ENCODE results near the gene TNXB.
"Not testable (repeated sequence)": the region's sequence is repeated elsewhere in the genome, so short reads cannot be mapped to it uniquely, and the experiment has no call there.

Gene TNXB

DNA sequence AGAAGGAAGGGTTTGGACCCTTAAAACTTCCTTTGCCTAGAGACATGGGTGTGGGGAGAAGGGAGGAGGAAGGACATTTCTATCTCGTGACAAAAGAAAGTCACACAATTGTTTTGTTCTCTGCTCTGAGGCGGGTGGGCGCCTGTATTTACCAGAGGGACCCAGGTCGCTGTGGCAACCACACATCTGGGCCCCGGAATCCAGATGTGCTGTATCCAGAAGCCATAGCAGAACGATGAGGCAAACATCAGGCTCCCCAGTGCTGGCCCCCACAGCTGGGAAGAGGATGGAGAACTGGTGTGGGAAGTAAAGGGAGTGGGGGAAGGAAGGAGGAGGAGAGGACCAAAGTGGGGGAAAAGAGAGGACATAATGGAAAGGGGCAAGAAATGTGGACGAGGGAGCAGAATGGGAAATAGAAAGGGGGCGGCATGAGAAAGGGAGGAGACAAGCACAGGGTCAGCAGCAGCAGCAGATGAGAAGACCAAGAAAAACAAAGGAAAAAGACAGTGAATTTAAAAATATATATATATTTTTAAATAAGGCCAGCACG is 3.4 kb upstream of the TNXB start:
- peak; percentile 87 for DNase-seq

DNA sequence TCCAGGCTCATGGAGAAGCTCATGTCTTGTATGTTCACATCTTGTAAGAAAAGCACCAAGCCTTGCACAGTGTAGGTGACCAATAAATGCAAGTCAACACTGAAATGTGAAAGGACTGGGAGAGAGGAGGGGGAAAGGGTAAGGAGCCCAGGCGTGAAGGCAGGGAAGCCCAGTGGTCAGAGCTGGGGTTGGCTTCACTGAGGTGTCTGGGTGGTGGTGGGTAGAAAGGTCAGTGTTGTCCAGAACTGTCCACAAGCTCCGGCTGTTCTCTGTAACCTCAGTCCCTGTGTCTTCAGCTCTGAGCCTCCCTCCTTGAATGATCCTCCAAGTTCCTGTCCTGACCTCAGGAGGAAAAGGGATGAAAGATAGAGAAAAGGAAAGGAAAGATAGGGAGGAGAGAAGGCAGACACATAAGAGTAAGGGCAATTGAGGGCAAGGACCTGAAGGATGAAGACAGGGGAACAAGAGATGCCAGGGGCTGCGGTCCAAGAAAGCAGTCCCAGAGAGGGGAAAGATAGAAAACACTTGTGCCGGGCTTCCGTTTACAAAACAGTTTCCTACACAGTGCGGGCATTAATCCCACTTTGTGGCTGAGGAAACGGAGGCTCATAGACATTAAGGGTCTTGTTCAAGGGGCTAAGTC is 2.4 kb upstream of the TNXB start:
- no peak for DNase-seq

DNA sequence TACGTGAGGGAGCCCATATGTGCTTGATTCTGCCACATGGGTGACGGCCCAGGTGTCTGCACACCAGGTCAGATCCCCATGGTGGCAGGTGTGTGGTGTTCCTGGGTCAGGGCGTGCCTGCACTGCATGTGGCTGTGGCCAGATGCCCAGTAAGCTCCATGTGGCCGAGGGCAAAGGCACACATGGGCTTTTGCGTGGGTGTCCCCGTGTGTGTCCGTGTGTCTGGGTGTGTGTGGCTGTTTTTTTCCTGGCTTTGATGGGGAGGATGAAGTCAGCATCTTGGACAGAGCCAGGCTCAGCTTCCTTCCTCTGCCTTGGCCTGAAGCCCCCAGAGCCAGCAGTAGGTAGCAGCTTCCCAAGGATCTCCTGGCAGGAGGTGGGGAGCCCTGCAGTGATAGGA is 1.5 kb upstream of the TNXB start:
- DNase-seq = no peak

DNA sequence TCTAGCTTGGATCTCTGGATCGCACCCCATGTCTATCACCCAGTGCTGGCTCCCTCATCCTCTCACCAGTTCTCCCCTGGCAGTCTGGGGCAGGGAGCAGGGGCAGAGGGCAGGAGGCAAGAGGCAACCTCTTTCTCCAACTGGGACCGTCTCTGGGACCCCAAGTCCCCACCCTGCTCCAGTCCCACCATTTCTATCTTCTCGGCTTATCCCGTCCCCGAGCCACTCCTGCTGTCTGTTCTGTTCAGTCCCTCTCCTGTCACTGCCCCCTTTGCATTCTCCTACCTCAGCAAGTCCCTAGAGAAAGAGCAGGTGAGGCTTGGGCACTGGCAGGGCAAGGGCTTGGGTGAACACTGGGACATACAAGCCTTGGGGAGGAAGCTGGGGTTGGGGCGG is 625 bp upstream of the TNXB start:
- DNase-seq = no peak

DNA sequence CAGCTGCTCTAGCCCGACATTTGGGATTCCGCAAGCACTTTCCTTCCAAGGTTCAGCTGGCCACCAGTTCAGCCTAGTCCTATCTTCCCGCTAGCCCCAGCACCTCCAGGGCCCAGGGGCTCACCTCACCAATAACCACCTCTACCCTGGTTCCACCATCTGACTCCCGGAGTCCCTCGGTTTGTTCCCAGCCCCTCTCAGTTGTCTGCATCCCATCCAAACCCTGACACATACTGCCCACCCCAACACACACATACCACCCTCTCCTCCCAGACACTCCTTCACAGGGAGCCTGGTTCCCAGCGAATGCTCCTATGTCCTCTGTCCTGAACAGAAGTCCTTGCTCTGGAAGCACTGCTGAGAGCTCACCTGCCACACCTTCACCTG is 418 bp downstream of the TNXB start:
- DNase-seq = no peak

DNA sequence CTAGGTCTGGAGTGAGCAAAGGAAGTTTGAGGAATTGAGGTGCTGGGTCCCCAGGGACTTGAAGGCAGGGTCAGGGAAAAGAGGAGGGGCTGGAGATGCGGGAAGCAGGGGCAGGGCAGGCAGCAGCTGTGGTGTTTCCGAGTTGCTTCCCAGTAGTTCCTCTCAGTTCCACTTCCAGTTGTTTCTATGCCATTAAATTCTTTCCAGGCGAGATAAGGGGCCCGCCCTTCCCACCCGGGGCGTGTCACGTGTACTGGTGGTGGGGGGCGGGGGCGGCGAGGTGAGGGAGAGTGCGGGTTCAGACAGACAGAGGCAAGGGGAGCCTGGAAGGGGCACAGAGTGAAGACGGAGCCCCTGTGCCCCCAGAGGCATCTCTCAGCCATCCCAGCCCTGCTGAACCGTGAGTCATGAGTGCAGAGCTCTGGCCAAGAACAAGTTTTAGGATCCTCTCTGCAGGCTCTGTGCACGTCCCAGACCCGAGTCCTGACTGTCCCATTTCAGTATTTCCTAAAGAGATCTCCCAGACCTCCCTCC is 977 bp downstream of the TNXB start:
- peak; percentile 89 for DNase-seq

DNA sequence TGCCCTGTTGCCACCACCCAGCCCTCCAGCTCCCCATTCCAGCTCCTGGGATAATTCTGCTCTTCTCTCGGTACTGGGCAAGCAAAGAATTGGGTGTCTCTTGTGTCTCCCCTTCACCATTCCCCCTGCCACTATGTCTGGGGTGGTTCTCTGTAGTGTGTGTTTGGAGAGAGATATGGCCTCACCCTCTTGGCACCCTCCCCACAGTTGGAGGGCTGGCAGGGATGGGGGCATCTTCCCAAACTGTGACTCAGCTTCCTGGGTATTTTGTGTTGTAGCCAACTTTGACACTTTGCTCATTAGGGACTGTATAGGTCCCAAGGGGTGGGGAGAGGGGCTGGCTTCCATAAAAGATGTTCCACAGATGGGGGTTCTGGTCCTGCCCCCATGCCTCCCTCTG is 1.7 kb downstream of the TNXB start:
- DNase-seq = no peak

DNA sequence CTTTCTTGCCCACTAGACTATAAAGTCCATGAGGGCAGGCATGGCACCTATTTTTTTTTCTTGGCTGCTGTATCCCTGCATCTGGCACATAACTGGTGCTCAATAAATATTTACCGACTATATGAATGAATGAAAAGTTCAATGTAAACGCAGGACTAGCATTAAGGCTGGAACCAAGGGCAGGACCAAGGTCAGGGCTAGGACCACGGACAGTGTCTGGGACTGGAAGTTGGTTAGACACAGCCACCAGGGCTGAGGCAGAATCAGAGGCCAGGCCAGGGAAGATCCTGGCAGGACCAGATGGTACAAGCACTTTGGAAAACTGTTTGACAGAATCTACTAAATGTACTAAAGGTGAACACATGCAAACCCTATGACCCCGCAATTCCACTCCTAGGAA is 3.7 kb downstream of the TNXB start:
- DNase-seq = no peak

DNA sequence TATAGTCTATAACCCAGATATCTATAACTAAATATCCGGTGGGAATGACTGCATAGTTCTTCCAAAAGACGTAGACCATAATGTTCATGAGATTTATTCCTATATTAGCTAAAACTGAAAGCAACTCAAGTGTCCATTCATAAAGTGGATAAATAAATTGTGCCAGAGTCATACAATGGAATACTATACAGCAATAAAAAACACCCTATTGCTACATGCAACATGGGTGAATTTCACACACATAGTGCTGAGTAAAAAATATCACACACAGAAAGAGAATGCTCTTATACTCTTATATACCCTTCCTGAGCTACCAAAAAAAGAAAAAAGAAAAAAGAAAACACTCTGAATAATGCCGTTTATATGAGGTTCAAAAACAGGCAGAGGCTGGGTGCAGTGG is 6.9 kb downstream of the TNXB start:
- no peak for DNase-seq

DNA sequence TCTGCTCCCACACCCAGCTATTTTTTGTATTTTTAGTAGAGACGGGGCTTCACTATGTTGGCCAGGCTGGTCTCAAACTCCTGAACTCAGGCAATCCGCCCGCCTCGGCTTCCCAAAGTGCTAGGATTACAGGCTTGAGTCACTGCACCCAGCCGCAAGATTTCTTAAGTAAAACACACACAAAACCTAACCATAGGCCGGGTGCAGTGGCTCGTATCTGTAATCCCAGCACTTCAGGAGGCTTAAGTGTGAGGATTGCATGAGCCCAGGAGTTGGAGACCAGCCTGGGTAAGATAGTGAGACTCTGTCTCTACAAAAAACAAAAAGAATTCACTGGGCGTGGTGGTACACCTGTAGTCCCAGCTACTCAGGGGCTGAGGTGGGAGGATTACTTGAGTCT is 8.9 kb downstream of the TNXB start:
- not testable (repeated sequence) for DNase-seq

DNA sequence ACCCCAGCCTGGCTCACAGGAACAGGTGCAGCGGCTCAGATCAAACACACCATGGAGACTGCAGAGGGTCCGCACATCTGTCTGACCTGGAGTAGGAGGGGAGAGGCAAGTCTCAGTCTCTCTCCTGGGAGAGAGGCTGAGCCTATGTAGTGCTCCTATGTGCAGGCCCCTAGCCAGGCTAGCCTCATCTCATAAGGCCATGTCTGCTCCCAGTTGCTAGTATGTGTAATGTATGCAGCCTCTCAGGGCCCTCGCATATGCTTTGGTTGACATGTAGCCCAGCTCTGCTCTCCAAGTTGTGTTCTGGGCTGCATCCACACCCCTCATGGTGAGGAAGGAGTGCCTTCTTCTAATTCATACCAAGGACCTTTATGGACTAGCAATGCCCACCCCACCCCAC is 11.8 kb downstream of the TNXB start:
- DNase-seq = no peak

DNA sequence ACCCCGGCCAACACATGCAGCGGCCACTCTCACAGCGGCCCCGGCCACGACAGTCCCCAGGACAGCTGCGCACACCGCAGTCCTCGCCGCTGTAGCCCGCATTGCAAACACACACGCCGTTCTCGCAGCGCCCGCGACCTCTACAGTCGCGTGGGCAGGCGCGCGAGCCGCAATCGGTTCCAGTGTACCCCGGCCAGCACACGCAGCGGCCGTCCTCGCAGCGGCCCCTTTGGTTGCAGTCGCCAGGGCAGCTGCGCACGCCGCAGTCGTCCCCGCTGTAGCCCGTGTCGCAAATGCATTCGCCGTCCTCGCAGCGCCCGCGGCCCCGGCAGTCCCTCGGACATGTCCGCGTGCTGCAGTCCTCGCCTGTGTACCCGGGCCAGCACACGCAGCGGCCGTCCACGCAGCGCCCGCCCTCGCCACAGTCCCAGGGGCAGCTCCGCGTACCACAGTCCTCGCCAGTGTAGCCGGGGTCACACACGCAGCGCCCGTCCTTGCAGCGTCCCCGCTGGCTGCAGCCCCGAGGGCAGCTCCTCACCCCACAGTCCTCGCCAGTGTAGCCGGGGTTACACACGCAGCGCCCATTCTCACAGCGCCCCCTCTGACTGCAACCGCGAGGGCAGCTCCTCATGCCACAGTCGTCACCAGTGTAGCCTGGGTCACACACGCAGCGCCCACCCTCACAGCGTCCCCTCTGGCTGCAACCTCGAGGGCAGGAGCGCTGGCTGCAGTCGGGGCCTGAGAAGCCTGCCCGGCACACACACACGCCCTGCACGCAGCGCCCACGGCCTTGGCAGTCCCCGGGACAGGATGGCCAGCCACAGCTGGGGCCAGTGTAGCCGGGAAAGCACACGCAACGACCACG is 12.5 kb downstream of the TNXB start:
- no peak for DNase-seq

DNA sequence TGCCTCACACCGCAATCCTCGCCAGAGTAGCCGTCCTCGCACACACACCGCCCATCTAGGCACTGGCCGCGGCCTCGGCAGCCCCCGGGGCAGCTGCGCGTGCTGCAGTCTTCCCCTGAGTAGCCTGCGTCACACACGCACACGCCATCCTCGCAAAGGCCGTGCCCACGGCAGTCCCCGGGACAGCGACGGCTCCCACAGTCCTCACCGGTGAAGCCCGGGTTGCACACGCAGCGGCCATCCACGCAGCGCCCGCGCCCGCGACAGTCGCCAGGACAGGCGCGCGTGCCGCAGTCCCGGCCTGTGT is 13.1 kb downstream of the TNXB start:
- DNase-seq = no peak

DNA sequence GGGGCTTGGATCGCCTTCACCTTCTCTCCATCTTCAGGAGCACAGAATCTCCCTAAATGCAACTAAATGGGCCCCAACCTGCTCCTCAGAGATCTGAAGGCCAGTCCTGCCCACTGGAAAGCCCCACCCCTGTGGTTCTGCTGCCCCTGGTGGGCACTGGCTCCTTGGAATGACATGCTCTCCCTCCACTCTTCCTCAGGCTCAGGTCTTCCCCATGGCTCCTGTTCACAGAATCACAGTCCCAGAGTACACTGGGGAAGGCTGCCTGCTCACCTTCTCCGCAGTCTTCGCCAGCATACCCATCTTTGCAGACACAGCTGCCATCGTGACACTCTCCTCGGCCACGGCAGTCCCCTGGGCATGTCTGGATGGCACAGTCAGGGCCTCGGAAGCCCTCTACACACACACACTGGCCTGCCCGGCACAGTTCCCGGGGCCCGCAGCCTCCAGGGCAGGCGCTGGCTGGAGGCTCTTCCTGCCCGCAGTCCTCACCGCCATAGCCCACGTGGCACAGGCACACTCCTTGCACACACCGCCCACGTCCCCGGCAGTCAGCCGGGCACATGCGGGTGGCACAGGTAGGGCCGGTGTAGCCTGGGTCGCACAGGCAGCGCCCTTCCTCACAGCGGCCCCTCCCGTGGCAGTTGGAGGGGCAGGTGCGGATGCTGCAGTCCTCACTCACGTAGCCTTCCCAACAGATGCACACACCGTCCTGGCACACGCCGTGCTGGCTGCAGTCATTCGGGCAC is 13.6 kb downstream of the TNXB start:
- DNase-seq = no peak

DNA sequence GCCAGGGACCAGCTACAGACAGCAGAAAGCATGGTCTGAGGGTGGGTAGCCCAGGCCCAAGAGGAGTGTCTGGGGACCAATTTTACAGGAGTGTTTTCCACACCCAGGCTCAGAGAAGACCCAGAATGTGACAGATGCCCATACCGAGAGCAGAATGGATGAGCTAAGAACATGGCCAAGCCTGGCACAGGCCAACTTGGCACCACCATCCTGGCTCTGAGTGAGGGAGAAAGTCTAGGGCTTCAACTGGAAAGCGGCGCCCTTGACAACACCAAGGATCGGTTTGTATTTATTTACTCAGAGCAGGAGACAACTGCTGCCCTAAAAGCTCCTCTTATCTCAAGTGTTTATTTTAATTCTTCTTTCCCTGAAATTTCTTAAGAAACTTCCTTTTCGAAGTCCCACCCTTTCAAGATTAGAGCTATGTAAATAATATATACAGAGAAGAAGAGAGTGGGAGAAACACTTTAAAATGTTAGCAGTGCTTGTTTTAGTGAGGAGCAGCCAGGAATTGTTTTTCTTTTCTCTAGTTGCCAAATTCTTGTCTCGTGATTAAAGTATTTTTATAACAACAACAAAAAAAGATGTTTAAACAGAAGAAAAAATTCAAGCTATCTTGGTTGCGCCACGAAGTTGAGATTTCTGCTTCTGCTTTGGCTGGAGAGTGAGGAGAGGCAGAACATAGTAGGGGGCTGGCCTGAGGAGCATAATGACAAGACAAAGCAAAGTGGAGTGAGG is 16.2 kb downstream of the TNXB start:
- DNase-seq = no peak

DNA sequence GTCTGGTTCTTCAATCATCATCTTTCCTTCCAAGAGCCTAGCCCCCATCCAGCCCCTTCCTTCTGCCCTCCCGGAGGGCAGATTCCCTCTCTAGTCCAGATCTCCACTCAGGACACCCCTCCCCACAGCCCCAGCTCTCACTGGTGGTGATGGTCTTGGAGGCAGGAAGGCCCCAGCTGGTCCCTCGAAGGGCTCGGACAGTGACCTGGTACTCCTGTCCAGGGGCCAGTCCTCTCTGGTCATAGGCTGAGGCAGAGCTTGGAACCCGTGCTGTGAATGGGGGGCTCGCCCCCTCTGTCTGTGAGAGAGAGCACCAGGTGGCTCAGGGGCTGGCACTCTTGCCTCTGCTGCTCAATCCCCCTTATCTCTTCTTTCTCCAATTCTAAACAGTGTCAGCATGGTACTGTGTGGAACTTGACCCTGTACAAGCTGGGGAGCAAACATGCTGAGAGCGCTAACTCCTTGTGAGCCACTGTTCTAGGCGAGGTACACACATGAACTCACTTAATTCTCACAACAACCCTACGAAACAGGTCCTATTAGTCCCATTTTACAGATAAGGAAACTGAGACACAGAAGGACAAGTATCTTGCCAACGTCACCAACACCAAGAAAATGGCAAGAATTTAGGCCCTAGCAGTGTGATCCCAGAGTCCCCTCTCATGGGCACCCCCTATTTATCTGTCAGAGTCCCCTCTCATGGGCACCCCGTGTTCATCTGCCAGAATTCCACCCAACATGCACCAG is 19.9 kb downstream of the TNXB start:
- no peak for DNase-seq

DNA sequence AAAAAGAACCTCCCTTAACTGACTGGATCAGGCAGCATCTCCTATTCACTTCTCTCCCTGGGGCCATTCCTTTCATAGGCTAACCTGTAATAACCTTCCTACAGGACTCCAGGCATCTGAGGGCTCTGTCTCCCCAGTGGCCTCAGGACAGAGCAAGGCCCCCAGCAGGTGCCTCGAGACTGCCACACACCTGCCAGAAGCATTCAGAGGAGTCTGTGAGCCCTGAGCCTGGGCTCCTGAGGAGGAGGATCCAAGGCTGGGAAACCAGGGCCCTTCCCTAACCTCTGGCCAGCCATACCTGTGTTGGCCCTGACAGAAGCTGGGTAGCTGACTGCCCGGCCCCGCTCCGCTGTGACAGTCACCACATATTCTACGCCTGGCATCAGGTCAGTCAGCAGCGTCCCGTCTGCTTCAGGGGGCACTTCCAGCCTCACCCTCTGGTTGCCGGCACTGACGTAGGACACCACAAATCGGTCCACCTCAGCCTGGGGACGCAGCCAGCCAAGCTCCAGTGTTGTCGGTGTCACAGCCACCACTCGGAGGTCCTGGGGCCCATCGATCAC is 20.6 kb downstream of the TNXB start:
- DNase-seq = no peak

DNA sequence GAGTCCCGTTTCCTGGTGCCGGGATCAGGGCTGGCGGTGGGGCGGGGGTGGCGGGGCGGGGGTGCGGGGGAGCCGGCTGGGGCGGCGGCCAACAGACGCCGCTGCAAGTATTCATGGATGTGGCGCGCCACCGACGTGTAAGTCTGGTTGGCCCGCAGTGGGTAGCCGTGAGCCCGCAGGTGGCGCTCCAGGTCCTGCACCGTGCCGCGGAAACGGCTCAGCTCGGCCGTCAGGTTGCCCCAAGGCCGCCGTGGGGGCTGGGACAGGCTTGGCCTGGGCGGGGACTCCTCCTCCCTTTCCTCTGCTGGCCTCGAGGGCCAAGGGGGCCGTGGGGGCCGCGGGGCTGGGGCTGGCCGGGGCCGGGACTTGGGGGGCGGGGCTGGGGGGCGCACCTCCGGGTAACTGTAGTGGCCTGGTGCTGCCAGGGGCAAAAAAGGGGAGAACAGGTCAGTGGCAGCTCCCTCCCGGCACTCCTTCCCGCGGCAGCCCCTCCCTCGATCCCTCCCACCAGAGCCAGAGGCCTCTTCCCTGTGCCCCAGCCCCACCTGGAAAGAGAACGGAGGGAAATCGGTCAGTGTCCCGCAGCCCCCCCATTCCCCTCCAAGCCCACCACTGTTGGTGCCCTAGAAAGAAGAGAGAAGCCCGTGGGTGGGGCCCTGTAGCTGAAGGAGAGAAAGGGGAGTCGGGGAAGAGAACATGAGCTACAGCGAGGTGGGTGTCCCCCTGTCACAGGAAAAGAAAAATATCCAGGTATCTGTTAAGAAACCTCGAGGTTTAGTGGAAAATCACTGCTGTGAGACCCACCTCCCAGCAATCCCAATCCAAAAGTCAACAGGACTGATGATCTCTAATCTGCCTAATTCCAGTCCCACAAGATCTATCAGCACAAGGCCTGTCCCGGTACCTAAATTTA is 21.3 kb downstream of the TNXB start:
- DNase-seq = peak; percentile 83

DNA sequence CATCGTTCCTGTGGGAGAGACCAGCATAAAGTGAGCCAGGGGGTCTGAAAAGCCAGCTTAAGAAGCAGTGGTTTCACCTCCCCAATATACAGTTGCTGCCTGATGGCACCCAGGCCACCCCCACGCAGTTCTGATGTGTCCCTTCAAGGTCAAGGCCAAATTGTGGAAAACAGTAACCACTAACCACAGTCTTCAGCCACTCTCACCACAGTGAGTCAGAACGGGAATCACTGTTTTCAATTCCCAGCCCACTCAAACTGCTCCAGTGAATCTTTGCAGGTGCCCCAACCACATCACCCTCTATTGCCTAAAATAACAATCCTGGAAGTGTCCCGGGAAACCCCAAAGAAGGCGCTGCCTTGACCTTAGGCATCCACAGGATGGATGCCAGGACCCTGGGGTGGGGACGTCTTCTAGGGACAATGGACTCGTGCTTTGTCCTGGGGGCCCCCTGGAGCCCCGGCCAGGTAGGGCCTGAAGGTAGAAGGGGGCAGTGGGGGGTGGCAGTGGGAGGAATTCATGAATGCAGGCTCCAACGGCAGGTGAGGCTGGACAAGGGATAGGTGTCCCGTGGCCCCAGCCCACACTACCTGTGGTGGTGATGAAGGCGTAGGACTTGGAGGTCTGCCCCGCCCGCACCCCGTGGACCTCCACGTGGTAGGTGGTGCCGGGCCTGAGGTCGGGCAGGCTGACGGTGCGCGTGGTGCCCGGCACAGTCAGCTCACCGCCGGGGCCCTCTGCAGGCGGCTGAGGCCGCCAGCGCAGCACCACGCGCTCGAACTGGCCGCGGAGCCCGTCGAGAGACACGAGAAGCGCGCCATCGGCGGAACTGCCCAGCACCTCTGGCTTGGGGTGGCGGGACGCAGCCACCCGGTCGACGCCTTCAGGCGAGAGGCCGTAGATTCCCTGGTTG is 22.2 kb downstream of the TNXB start:
- no peak for DNase-seq

Measured in right forelimb (tissue), 1 donor.